Activated CD4-positive, alpha-beta T cell treated with anti-CD3 and anti-CD28 coated beads, Interleukin-2, amount 50 U/mL, for 48 hours (primary cell): ENCODE results near the gene FANCB.
A peak's percentile ranks its signal among the peaks of the same experiment; 100 is the strongest.

Experiments used
- DNase-seq, 2 experiments: peaks; one replicate each; pipeline ENCODE4 v3.0.0-alpha.2; 2020

FANCB gene

GRCh38 chrX:14872851-14873675, at the start of gene FANCB, which contains the start of gene MOSPD2:
Gene FANCB, minus strand, starts transcription at chrX:14873069. Its CDS starts 7,559 bp downstream, at chrX:14865510.
Gene MOSPD2, plus strand, starts transcription at chrX:14873421. Its CDS starts 108 bp downstream, at chrX:14873529.
- peak; percentile 91 to 93 for DNase-seq

DNA sequence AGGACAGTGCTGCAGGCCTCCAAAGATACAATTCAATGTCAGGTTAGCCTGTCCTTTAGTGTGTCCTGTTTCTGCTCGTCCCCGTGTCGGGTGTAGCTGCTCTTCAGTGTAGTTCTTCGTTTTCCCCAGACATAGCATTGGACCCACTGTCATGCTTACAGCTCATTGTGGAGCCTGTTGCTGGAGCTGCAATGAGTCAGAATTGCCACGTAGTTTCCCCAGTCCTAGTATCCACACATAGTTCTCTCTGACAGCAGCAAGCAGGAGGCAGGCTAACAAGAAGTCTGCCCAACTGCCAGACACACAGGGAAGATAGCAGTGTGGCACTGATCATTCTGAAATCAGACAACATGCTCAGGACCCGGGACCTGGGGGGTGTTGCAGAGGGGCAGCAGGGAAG, 49.6 kb upstream of the FANCB start:
- DNase-seq: no peak

- DNase-seq: no peak
These were observed 47.3 kb upstream of the FANCB start for GRCh38 chrX:14920196-14920595.

- no peak for DNase-seq
These were observed 46.5 kb upstream of the FANCB start for GRCh38 chrX:14919407-14919806.

GRCh38 chrX:14916017-14916674, 43.3 kb upstream of the FANCB start:
- no peak for DNase-seq

DNA sequence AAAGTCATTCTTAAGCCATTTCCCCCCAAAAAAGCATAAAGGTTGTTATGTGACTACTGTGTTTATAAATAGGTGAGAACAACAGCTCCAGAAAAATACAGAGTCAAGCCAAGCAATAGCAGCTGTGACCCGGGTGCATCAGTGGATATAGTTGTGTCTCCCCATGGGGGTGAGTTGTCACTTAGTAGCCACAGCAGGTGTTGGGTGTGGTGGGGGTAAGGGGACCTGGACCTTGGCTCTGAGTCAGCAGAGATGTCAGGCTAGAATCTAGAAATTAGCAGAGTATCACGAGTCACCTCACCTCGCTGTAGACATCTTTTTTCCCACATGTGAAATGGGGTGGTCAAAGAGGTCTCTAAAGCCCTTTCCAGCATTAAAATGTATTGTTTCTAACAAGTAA, 42.7 kb upstream of the FANCB start:
- no peak for DNase-seq

- no peak for DNase-seq
These were observed 40.4 kb upstream of the FANCB start for GRCh38 chrX:14913241-14913640.

GRCh38 chrX:14903891-14904290, 31.0 kb upstream of the FANCB start:
- no peak for DNase-seq

- no peak for DNase-seq
These were observed 29.7 kb upstream of the FANCB start for GRCh38 chrX:14902537-14902936.

DNA sequence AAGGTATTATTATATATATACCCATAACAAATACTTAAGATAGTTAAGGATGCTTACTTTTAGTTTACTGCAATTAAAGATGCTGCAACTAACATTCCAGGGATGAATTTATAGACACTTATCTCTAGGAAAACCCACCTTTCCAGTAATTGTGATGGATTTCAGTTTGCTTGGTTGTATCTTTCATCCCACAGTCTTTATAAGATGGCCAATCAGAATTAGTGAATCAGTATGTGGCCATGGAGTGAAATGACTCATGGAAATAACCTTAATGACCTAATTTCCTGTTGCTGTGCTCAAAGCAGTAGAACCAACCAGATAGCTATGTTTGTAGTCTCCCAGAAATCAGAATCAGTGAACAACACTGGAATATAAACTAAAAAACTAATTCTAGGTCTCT, 26.7 kb upstream of the FANCB start:
- no peak for DNase-seq

DNA sequence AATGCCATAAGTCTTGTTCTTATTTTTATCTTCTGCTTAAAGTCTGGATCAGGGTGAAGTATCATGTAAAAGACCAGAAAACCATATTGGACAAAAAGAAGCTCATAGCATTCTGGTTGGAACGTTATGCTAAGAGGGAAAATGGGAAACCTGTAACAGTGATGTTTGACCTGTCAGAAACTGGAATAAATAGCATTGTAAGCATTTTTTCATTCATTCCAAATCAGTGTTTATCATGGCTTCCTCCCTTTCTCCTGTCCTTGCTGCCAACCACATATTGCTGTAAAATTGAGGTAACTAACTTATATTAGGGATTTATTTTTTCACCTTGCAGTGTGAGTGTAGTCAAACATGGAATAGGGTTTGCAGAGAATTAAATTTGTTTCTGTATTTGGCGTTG, 24.2 kb upstream of the FANCB start:
- no peak for DNase-seq

DNA sequence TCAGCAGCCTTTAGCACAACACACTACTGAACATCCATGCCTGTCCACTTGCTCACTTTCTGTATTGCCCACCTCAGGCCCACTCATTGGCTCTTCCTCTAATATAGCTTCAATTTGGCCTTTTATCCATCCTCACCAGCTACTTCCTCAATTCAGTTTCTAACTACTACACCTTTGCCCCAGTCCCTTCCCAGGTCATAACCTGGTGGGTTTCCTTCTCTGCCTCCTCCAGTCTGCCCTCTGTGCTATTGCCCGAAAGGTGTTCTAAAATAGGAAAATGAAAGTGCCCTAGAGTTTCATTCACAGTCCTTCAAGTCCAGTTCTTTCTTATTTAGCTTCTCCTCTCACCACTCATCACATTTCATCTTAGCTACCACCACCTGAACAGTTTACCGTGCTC, 23.4 kb upstream of the FANCB start:
- DNase-seq: no peak

GRCh38 chrX:14886252-14886651, 13.4 kb upstream of the FANCB start:
- DNase-seq: no peak

GRCh38 chrX:14884714-14885113, 11.8 kb upstream of the FANCB start:
- no peak for DNase-seq

DNA sequence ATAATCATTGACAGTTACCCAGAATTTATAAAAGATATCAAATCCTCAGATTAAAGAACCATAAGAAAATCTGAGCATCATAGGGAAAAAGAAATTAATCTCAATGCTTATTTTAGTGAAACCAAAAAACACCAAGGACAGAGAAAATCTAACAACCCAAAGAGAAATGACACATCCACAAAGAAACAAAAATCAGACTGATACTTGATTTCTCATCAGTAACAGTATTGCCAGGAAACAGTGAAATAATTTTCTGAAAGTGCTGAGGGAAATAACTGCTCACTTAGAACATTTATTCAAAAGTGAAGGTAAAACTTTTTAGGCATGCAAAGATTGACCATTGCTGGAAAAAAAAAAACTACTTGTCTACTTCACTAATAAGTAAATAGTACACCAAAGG, 11.0 kb upstream of the FANCB start:
- DNase-seq: no peak

GRCh38 chrX:14875624-14876023, 2.8 kb upstream of the FANCB start:
- no peak for DNase-seq

DNA sequence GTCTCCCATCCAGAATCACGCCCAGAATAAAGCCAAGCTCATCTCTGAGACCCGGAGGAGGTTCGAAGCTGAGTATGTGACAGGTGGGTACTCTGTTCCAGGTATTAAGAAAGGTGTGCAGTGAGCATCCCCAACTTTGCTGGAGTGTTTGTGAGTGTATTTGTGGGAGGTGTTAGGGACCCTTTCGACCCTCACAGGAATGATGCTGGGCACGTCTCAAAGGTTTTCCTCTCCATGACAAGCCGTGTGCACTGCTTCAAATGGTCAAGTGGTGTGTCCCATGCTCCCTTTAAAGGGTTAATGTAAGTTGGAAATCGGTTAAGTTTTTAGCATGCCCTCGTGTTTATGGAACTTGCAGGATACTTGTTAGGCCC, 794 bp upstream of the FANCB start:
- DNase-seq: no peak

GRCh38 chrX:14872355-14872754, 514 bp downstream of the FANCB start:
- peak in 1 of 2 experiments; percentile 1 for DNase-seq

GRCh38 chrX:14871767-14872166, 1.1 kb downstream of the FANCB start:
- DNase-seq: no peak

DNA sequence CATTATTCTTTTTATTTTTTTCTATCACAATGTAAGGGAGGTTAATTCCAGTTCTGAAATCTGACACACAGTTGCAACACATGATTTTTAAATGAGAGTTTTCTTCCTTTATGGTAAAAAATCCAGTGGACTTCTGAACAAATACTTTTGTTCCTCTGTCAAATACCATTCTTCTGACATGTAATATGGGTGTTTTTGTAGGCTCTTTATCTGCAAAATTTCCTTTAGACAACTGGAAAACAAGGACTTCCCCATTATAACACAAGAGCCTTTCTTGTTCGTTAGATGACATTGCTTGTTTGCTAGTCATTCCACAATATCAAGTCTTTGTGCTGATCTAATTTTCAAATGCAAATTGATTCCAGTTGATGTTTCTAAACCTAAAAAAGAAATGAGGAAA, 7.7 kb downstream of the FANCB start:
- DNase-seq: no peak

GRCh38 chrX:14864631-14865030, 8.2 kb downstream of the FANCB start:
- DNase-seq: no peak

- DNase-seq: no peak
These were observed 21.3 kb downstream of the FANCB start for GRCh38 chrX:14851526-14851925.

GRCh38 chrX:14843666-14844065, 29.2 kb downstream of the FANCB start:
- DNase-seq: no peak

DNA sequence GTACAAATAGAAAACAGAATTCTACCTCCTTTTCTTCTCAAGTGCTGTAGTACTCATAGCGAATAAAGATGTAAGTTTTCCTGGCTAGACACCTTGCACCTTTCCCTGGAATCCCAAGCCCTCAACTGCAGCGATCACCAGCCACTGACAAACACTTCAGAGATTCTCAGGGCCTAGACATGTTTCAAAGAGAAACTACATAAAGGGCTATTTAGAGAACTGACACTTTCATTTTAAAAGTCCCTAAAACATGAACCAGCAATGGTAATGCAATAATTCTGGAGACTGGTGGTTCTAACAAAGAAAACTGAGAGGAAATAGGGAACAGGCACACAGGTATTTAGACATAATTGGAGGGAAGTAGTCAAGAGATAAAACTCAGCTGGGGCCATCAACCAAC, 35.7 kb downstream of the FANCB start:
- no peak for DNase-seq

GRCh38 chrX:14832586-14832985, 40.3 kb downstream of the FANCB start:
- no peak for DNase-seq
